Hypothalamus (tissue), 51 donors: Measurements from ENCODE around the gene RNASEH2C.
"Not testable (repeated sequence)": the region's sequence is repeated elsewhere in the genome, so short reads cannot be mapped to it uniquely, and the experiment has no call there.

Source experiments
- DNase-seq, 51 donors: peaks; one replicate each; lab custom pipeline; 2025; lab: John Stamatoyannopoulos, UW

The RNASEH2C gene

GRCh38 chr11:65695459-65696241 is 24.9 kb downstream of the RNASEH2C start:
- DNase-seq = peak in 23 of 51 donors; percentile 15 to 78 (median 42)

DNA sequence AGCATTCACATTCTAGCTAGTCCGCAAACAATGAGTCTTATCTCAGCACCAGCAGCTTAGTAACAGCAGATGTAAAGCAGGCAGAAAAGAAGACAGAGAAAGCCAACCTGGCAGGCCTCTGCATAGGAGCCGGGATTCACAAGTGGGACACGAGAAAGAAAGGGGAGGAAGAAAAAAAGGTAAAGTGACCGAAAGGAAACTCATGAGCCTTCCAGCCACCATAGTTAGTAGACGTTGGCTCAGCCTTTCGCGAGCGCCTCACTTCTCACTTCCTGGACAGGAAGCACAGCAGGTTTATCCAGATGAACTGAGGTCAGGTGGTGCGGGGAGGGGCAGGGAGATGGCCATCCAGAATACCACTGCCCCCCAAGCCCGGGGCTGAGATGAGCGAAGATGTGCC is 28.2 kb downstream of the RNASEH2C start:
- DNase-seq = no peak

- not testable (repeated sequence) for DNase-seq
Measured at GRCh38 chr11:65691847-65692246, 28.8 kb downstream of the RNASEH2C start.

GRCh38 chr11:65685981-65686380 is 34.6 kb downstream of the RNASEH2C start:
- DNase-seq = no peak

DNA sequence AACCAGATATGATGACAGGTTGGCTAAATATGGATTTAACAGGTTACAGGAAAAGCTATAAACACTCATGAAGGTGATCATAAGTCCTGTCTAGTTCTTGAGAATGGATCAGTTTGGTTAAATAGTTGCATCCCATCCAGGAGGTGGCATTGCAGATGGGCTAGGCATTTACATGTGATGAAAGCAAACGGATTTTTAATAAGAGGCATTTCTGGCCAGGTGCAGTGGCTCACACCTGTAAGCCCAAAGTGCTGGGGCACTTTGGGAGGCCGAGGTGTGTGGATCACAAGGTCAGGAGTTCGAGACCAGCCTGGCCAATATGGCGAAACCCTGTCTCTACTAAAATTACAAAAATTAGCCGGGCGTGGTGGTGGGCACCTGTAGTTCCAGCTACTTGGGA is 37.1 kb downstream of the RNASEH2C start:
- not testable (repeated sequence) for DNase-seq

DNA sequence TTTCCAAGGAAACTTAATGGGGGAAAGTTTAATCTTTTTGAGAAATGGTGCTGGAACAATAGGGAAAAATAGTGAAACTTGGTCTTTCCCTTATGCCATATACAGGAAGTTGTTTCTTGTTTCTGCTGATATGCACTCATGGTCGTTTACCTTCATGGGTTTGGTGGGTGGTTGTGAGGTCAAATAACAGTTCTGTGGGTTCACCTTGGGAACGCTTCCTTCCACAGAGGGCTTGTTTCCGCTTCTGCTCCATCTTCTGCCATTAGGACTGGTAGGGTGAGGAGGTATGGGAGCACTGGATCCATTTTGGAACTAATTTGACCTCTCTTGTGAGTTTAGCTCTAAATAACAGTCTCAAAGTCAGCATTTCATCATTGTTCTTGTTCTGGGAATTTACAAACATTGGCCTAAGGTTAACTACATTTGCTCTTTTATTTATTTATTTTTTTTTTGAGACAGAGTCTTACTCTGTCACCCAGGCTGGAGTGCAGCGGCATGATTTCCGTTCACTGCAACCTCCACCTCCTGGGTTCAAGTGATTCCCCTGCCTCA is 40.3 kb downstream of the RNASEH2C start:
- DNase-seq = no peak

DNA sequence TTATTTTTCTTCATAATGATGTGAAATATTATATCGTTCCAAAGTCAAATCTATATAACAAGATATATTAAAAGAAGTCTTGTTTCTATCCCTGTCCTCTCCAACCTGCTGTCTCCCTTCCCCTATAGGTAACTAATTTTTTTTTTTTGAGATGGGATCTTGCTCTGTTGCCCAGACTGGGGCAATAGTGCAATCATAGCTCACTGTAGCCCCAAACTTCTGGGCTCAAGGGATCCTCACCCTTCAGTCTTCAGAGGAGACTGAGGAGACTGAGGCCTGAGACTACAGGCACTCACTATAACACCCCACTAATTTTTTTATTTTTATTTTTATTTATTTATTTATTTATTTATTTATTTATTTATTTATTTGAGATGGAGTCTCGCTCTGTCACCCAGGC is 47.6 kb downstream of the RNASEH2C start:
- no peak for DNase-seq

GRCh38 chr11:65672180-65672860 is 48.3 kb downstream of the RNASEH2C start:
- DNase-seq = no peak
